GM12874 (cell line): Measurements from ENCODE around the gene WHAMM.

Experiments
- TF ChIP-seq, protein P1 (sequence below): IDR thresholded peaks from 2 replicates; pipeline ENCODE4 v1.5.1; 2011; ENCODE audit warnings: low read depth, mild to moderate bottlenecking, control low read depth, low read length, moderate library complexity; ENCODE audit not compliant: insufficient read depth

Gene WHAMM

DNA sequence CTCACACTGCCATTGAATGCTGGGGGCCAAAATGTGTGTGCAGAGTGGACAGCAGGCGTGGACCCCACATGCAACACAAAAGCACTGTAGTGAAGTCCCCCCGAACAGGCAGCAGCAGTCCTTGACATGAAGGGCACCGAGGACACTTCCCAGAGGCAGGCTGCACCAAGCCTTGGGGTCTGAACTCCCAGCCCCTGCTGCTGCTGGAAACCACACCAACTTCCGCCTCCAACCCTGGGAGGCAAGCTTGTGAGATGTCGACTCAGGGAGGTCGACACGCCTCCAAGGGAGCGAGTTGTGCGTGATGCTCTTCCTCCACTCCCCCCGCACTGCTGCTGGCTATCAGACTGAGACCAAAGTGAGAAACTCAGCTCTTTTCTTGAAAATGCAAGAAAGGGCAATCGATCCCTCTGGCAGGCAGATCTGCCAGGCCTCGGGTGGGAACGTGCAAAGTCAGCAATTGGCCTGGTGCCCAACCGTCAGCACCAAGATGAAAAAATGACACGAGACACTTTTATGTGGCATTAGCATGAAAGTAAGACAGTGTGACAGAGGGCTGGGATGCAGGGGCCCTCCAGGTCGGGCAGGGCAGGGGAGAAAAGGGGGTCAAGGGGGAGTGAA, 43.6 kb downstream of the WHAMM start:
- TF ChIP-seq, protein P1, sequence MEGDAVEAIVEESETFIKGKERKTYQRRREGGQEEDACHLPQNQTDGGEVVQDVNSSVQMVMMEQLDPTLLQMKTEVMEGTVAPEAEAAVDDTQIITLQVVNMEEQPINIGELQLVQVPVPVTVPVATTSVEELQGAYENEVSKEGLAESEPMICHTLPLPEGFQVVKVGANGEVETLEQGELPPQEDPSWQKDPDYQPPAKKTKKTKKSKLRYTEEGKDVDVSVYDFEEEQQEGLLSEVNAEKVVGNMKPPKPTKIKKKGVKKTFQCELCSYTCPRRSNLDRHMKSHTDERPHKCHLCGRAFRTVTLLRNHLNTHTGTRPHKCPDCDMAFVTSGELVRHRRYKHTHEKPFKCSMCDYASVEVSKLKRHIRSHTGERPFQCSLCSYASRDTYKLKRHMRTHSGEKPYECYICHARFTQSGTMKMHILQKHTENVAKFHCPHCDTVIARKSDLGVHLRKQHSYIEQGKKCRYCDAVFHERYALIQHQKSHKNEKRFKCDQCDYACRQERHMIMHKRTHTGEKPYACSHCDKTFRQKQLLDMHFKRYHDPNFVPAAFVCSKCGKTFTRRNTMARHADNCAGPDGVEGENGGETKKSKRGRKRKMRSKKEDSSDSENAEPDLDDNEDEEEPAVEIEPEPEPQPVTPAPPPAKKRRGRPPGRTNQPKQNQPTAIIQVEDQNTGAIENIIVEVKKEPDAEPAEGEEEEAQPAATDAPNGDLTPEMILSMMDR, result no peak

DNA sequence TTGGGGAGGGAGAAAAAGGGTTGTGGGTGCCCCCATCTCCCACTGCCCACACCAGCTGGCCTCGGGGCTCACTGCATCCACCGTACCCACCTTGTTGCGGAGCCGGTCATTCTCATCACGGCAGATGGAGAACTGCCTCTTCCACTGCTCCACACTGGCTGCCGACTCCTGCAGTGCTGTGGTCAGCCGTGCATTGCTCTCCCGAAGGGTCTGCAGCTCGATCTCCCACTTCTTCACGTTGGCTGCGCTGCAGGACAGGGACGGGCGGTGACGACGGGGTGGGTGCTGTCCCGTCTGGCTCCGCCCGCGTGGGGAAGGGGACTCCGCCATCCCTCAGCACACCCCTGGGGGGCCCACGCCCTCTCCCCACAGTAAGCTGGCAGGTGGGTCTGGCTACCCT, 45.1 kb downstream of the WHAMM start:
- TF ChIP-seq, protein P1, result no peak

DNA sequence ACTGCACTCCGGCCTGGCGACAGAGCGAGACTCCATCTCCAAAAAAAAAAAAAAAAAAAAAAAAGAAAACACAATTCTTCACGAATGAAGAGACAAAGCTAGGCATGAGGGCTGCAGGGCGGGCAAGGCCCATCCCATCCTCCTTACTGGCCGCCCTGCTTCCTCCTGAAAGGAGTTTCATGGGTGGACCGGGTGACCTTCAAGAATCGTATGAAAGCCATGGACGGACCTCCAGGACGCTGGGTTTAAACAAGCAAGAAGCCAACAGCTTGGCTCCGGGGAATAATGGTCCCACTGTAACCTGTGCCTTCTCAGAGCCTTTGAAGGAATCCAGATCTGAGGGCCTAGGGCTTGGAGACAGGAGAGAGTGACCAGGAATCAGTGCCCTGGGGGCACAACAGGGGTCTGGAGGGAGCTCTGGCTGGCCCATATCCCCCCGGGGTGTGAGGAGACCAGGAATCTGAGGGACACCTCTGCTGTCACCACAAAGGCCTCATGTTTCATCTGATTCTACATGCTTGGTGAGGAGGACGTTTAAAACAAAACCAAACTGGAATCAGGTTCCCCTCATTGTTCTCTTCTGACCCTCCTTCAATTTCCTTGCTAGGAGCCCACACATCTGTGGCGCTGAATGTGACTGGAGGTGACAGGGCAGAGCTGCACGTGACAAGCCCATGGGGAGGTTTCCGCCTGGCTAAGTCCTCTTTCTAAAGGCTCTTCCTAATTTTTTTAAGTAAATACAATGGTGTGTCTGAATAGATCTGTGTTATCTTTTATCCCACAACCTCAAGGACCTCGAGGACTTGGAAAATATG, 46.1 kb downstream of the WHAMM start:
- TF ChIP-seq, protein P1, result no peak

DNA sequence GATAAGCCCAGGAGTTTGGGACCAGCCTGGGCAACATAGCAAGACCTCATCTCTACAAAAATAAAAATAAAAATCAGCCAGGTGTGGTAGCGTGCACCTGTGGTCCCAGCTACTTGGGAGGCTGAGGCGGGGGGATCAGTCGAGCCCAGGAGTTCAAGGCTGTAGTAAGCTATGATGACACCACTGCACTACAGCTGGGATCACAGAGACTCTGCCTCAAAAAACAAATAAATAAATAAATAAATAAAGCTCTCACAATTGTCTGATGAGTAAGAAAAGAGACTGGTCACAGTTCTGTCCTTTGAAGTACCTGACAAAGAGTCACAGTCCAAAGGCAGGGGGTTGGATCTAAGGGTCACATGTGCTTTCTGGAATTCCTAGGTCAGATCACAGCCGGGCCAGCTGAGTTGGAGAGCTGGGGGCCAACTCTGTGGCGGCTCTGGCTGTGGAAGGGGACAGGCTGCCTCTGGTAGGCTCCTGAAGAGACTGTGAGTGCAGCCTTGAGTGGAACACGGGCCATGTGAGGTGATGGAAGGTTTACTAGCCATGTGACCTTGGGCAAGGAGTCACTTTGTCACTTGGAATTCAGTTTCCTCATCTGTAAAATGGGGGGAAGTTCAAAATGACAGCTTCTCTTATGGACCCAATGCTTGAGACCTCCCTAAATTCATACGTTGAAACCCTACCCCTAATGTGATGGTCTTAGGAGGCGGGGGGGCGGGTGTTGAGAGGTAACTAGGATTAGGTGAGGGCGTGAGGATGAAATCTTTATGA, 47.2 kb downstream of the WHAMM start:
- TF ChIP-seq, protein P1, result no peak

DNA sequence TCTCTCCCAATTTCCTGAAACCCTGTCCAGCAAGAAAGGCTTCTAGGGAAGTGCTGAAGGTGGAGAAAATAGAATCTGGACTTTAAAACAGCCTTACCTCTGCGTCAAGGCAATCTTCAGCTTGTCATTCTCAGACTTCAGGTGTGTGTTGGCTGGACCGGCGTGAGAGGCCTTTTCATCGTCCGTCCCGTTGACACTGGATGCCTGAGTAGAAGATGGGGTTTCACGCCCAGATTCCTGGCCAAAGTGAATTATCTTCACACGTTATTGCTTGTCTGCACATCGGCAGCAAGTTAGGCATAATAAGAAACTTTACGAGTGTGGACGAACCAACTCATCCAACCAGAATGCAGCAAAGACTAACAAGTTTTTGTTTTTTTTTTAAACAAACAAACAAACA, 49.5 kb downstream of the WHAMM start:
- TF ChIP-seq, protein P1, result no peak

DNA sequence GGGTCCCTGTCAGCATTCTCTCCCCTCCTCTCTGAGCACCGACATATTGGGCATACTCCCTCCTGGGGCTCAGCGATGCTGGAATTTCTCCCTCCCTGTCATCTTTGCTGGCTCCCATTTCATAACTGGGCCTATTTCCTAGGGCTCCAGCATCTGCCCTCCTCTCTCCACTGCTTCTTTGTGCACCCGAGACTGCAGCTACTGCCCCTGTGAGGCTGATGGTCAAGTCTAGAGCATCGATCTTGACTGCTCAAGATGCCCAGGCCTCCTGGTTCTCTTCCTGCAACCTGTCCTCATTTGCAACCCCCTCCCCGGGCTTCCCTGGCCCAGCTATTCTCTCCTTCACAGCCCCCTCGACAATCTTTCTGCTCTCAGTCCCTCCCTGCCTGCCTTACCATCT, 53.5 kb downstream of the WHAMM start:
- TF ChIP-seq, protein P1, result no peak

DNA sequence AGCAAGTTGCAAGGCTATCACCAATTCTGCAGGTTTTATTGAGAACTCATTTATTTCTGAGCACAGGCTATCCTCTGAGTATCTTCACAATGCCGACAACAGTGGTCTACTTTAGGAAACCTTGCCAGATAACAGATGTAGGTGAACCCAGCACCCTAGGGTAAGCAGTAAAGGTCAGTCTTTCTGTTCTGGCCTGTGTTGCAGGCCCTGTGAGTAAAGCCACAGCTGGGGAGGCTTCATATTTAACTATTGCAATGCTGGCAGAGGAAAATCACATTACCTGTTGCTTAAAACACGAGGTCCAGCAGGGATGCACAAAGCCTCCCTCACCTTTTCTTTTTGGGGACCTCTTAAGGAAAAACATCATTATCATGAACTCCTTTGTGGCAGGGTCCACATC, 55.5 kb downstream of the WHAMM start:
- TF ChIP-seq, protein P1, result no peak
